HG03064 (cell line): ENCODE results near the gene REPIN1.
A peak's percentile ranks its signal among the peaks of the same experiment; 100 is the strongest.

Experiments
- ATAC-seq: cut with Tn5 transposase; IDR thresholded peaks from one replicate; pipeline ENCODE4 v1.9.1; 2021; ENCODE audit warnings: low read depth; ENCODE audit not compliant: unreplicated experiment

The REPIN1 gene

DNA sequence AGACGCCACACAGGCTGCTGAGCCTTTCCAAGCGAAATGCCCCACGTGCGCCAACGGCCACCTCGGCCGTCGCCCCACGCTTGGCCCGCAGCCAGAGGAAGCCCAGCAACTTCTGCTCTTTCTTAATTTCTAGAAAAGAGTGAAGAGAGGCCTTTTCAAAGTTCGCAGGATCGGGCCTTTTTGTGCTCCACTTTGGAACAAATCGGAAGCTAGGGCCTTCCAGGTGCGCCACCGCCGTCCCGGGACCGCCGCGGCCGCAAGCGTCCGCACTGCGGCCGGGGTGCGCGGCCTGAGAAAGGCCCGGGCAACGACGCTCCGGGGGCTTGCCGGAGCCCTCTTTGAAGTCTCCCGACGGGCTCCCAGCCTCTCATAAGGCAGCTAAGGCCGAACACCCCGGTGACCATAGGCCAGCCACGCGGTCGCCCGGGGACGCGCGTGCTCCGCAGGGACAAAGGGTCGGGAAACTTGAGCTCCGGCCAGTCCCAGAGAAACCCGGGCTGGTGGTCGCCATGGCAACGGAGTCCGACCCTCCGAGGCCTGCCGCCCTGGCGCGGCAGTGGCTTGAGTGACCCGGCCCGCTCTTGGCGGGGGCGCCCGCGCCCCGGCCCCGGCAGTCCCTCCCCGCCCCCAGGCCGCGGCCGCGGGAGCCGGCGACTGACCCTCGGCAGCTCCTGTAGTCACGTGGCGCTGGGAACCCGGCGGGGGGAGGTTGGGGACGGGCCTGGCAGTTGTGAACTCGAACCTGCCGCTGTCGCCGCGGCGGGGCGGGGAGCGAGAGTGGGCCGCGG lies at the start of gene REPIN1:
Gene REPIN1, plus strand, starts transcription at position 727 of the 788 bp plus-strand sequence. CDS start 890 bp downstream, outside the sequence.
- peak; percentile 49 for ATAC-seq

DNA sequence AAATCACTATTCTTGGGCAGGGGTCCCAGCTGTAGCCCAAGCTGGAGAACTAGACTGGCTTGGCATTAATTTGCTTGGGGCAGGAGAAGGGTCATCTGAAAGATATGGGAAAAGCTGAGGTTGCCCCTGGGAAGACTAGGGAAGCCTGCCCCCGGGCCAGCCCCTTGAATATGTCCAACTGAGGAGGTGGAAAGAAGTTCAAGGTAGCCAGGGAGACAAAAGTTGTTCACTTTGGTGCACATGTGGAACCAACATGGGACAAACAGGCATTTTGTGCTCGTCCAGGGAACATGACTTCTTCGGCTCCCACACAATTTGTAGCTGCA lies 46.9 kb upstream of the REPIN1 start:
- ATAC-seq: no peak

GRCh38 chr7:150322114-150322832 lies 46.3 kb upstream of the REPIN1 start:
- no peak for ATAC-seq

- peak; percentile 55 for ATAC-seq
These were observed 45.6 kb upstream of the REPIN1 start, which contains the start of the genes ACTR3C and LRRC61 for GRCh38 chr7:150322833-150323681. ACTR3C (minus strand) TSS chr7:150323545; CDS start chr7:150295296, 28,249 bp downstream. LRRC61 (plus strand) TSS chr7:150323355; CDS start chr7:150336862, 13,507 bp downstream.

GRCh38 chr7:150323682-150324372 lies 44.8 kb upstream of the REPIN1 start:
- peak; percentile 24 for ATAC-seq

GRCh38 chr7:150324373-150324961 lies 44.2 kb upstream of the REPIN1 start:
- ATAC-seq: no peak

DNA sequence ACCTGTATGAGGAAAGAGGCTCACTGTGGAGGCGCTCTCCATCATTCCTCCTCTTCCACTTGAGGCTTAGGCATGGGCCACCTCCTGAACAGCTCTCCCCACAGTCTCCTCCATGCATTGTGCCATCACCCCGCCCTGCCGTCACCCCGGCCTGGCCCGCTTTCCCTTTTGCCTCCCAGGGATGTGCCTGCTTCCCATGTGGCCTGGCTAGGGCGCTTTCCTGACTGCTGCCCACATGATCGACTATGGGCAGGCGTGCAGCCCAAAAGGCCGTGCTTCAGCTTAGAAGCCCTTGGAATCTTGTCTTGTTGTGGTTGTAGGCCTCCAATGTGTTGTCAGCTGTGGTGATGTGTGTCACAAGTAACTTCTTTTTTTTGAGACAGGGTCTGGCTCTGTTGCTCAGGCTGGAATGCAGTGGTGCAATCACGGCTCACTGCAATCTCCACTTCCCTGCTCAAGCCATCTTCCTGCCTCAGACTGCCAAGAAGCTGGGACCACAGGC lies 43.5 kb upstream of the REPIN1 start:
- ATAC-seq: no peak

DNA sequence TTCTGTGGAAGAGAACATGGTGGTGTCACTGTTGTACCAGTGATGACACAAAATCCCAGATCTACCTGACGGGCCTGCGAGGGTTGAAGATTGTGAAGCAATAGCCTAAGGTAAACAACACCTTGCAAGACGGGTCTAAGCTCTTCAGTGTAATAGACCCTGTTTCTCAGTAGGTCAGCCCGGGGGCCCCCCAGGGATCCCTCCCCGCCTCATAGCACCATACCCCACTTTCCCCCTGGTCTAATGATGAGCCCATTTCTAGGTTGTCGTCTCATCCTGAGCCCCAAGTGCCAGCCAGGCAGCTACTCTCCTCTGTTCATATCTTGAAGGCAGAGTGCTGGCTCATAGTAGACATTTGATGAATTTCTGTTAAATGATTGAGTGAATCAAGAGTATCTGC lies 42.7 kb upstream of the REPIN1 start:
- ATAC-seq: no peak

GRCh38 chr7:150326657-150327268 lies 41.9 kb upstream of the REPIN1 start:
- no peak for ATAC-seq

DNA sequence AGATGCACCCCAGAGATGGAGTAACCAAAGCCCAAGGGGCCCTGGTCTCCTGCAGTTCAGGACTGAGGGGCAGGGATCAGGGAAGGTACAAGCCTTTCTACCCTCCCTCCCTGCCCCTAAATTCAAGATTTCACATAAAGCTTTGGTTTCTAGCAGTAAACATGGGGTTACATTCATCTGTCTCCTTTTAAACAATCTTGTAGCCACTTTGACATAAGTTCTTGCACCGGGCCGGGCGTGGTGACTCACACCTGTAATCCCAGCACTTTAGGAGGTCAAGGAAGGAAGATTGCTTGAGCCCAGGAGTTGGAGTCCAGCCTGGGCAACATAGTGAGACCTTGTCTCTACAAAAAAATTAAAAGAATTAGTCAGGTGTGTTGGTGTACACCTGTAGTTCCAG lies 41.3 kb upstream of the REPIN1 start:
- ATAC-seq: no peak

DNA sequence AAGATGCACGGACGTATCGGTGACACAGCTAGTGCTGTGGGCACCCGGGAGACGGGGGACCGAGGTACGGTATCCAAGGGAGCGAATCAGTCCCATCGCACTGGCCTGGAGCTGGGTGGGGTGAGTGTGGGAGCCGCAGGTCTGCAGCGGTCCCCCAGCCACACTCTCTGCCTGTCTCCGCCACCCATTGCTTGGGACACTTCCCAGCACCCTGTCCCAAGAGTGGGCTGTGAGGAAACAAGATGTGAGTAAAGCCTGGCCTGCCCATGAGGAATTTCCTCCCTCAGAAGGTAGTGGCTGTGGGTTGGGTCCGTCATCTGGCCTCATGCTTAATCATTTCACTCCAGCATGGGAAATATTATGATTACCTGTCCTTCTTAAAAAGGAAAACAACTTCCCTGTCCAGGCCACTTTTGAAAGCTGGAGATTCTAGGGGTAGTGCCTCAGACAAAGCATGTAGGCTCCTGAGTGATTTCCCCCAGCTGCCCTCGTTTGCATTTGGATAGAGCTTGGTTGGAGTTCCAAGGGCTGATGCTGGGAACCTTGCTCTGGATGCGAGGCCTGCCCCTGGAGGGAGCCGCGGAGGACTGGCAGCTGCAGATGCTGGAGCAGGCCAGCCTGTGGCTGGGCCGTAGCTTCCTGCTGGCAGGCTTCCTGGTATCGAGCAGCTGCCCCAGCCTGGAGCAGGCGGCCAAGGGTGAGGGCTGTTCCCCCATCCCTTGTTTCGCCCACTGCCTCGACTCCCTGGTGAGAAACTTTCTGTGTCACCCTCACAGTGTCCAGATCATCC lies 39.1 kb upstream of the REPIN1 start:
- no peak for ATAC-seq

DNA sequence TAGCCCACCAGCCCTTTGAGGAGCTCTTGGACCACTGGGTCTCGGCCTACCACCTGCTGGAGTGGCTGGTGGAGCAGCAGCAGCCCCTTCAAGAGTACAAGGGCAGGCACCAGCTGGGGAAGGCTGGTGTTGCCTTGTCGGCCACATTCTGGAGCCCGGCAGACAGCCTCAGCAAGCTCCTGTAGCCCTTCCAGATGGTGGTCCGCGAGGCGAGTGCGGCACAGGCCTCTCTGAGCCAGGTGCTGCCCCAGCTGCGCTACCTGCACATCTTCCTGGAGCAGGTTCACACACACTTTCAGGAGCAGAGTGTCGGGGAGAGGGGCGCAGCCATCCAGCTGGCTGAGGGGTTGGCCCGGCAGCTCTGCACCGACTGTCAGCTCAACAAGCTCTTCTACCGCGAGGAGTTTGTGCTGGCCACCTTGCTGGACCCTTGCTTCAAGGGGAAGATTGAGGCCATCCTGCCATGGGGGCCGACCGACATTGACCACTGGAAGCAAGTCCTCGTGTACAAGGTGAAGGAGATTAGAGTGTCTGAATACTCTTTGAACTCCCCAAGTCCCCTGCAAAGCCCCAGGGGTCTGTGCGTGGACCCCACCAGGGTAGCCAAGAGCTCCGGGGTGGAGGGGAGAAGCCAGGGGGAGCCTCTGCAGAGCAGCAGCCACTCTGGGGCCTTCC lies 38.3 kb upstream of the REPIN1 start:
- no peak for ATAC-seq

DNA sequence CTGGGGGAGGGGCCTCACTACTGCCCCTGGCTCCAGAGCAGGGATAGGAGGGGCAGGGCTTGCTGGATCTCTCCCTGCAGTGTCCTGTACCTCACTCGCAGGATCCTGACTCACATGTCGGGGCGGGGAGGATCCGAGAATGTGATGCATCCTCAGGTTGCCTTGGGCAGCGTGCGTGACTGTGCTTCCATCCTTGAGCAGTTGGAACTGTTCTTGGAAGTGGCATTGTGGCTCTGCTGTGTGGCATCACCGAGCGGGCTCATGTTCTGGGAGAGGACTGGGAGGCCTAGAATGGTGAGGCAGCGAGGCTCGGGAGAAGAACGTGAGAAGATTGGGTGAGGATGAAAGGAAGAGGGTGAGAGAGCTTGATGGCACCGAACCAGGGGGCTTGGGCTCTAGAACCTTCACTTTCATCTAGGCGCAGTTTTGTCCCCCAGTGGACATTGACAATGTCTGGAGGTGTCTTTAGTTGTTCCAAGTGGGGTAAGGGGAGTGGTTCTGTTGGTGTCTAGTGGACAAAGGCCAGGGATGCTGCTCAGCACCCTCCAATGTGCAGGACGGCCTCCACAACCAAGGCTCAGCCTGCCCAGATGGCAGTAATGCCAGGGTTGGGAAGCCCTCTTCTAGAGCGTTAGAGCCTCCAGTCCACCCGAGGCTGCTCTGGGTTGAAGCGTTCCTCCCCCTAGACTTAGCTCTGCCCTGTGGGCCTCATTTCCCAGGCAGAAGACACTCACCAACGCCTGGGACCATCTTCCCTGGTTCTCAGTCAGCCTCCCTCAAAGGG lies 35.6 kb upstream of the REPIN1 start:
- no peak for ATAC-seq

- no peak for ATAC-seq
These were observed 35.0 kb upstream of the REPIN1 start for GRCh38 chr7:150333659-150334058.

GRCh38 chr7:150334108-150334507 lies 34.5 kb upstream of the REPIN1 start:
- no peak for ATAC-seq

DNA sequence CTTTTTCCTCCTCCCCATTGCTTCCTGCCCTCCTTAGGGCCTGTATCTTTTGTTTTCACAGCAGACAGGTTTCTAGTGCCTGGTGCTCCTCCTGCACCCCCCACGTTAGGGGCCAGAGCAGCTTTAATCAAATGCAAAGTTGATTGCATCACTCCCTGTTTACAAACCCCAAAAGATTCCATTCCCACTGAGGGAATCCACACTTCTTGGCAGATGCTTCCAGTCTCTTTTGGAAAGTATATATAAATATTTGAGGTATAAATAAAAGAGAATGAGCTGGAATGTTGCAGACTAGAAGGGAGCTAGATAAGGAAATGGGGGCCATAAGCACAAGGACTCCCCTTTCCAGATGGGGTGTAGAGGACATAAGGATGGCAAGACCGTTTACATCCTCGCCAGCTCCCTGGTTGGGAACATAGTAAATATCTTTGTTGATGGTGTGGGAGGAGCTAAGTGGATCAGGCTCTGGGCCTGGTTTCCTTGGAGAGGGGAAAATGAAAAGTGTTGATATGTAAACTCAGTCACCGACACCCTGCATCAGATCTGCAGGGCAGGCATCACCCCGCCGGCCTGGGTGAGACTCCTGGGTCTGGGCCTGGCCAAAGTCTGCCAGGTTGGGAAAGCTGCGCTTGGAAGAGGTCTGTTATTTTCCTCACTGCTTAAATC lies 33.4 kb upstream of the REPIN1 start:
- ATAC-seq: no peak

GRCh38 chr7:150335774-150336112 lies 32.9 kb upstream of the REPIN1 start:
- no peak for ATAC-seq
